ENCODE measurements around the gene PRKCE. TPM values are rescaled to one million over a fixed set of nuclear protein-coding genes. Genes with fewer than 3 reads are reported as not detected.

The PRKCE gene
- total RNA-seq, 6 experiments from 2014 or later: 5.2 to 18.8 (median 11.0) TPM

DNA sequence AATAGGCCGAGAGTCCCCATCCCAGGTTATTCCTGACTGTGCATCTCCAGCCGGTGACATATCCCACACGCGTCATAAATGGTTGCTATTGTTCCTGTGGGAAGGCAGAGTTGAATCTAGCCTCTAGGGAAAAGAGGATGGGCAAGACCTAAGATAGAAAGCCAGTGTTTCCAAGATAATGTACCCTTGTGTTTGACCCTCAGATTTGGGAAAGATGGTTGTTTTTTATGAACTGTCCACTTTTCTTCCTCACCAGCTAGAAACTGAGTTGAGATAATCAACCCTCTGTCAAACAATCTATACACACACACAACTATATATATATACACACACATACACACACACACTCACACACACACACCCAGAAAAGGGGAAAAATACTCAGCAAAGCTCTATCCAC lies 131.0 kb downstream of the PRKCE start:
- Histone ChIP-seq H3K4me1 (peaks cover 0 to 4% (median 0%) of the 10 kb centered on the region in 4 donors), H3K9me3 (no peaks in the 10 kb centered on the region), H3K36me3 (no peaks in the 10 kb centered on the region), H3K27ac (no peak overlapping the region), H3K4me3 (no peak overlapping the region), H3K27me3 (no peaks in the 10 kb centered on the region)
- ATAC-seq: no peak
- no peak for DNase-seq
- TF ChIP-seq POLR2A (IDR thresholded peaks at IDR 0.05): no peak
- TF ChIP-seq, protein P1, sequence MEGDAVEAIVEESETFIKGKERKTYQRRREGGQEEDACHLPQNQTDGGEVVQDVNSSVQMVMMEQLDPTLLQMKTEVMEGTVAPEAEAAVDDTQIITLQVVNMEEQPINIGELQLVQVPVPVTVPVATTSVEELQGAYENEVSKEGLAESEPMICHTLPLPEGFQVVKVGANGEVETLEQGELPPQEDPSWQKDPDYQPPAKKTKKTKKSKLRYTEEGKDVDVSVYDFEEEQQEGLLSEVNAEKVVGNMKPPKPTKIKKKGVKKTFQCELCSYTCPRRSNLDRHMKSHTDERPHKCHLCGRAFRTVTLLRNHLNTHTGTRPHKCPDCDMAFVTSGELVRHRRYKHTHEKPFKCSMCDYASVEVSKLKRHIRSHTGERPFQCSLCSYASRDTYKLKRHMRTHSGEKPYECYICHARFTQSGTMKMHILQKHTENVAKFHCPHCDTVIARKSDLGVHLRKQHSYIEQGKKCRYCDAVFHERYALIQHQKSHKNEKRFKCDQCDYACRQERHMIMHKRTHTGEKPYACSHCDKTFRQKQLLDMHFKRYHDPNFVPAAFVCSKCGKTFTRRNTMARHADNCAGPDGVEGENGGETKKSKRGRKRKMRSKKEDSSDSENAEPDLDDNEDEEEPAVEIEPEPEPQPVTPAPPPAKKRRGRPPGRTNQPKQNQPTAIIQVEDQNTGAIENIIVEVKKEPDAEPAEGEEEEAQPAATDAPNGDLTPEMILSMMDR (IDR thresholded peaks at IDR 0.05): no peak
- intact Hi-C loops (cut with DNase I): no loop called here
- 100% methylated on average over 4 of the region's 4 CpGs for WGBS (ENCODE audit: insufficient coverage, low coverage, low lambda C conversion rate, missing lambda C conversion rate)

DNA sequence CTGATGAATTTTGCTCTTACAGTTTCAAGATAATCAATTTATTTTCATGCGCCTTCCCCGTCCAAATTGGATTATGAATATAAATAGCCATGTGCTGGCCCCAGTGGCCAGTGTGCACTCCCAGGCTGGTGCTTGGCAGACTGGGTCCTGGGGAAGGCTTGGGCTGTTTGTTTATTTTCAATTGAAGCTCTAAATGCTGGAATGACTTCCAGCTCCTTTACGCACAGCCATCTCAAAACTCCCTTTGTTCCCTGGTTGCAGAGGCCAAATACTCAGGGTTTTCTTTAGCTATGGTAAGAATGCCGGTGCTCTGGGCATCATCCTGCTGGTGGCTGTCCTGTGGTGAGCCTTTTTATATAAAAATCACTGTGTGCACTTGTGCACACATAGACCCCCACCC lies 131.5 kb downstream of the PRKCE start:
- ATAC-seq (no peak), DNase-seq (no peak)
- WGBS (ENCODE audit: insufficient coverage, low coverage, low lambda C conversion rate, missing lambda C conversion rate): 83% methylated on average over 4 of the region's 4 CpGs
- H3K9me3 ChIP-seq: no peaks in the 10 kb centered on the region
- H3K27ac ChIP-seq: no peak overlapping the region
- H3K4me1 ChIP-seq: peaks cover 0 to 4% (median 0%) of the 10 kb centered on the region in 4 donors
- H3K4me3 ChIP-seq: no peak overlapping the region
- H3K36me3 ChIP-seq: no peaks in the 10 kb centered on the region
- TF ChIP-seq POLR2A (IDR thresholded peaks at IDR 0.05): no peak
- TF ChIP-seq, protein P1 (IDR thresholded peaks at IDR 0.05): no peak
- intact Hi-C loops (cut with DNase I): no loop called here
- H3K27me3 ChIP-seq: no peaks in the 10 kb centered on the region

DNA sequence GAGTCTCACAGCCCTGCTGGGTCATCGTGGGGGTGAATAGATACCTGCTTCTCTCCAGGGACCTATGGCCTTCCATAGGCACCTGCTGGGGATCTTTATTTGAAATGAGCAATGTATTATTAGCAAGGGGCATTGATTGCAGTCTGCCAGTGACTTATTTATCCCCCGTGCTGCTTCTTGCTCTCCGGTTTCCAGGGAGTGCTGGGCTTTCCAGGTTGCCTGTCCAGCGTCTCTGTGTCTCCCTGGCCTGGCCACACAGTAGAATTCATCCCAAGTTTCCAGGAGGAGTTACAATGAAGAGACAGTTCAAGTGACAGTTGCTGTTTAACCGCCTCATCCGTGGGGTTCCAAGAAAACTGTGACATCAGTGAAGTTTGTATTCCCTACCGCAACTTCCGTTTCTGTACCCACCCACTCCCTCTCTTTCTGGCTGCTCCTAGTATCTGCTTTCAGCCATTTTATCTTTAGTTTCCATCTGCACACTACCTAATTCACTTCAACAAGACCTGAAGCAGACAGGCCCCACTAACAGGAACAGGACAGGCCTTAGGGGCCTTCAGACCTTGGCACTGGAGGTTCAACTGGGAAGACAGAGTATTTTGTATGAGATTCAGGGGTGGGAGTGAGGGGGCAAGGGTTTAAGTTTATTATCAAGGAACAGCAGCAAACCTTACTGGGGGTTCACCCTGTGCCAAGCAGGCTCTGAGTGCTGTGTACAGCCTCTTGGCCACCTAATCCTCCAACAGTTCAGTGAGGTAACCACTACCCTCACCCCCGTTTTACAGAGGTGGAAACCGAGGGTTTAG lies 134.8 kb downstream of the PRKCE start:
- intact Hi-C loops (cut with DNase I): no loop called here
- ATAC-seq (no peak), DNase-seq (no peak)
- H3K27ac ChIP-seq: no peak overlapping the region
- H3K36me3 ChIP-seq: no peaks in the 10 kb centered on the region
- no peak overlapping the region for H3K4me3 ChIP-seq
- WGBS (ENCODE audit: insufficient coverage, low coverage, low lambda C conversion rate, missing lambda C conversion rate): 75% methylated on average over 6 of the region's 10 CpGs
- H3K4me1 ChIP-seq: no peaks in the 10 kb centered on the region
- H3K27me3 ChIP-seq: no peaks in the 10 kb centered on the region
- no peak for TF ChIP-seq POLR2A (IDR thresholded peaks at IDR 0.05)
- TF ChIP-seq, protein P1 (IDR thresholded peaks at IDR 0.05): no peak
- no peaks in the 10 kb centered on the region for H3K9me3 ChIP-seq

DNA sequence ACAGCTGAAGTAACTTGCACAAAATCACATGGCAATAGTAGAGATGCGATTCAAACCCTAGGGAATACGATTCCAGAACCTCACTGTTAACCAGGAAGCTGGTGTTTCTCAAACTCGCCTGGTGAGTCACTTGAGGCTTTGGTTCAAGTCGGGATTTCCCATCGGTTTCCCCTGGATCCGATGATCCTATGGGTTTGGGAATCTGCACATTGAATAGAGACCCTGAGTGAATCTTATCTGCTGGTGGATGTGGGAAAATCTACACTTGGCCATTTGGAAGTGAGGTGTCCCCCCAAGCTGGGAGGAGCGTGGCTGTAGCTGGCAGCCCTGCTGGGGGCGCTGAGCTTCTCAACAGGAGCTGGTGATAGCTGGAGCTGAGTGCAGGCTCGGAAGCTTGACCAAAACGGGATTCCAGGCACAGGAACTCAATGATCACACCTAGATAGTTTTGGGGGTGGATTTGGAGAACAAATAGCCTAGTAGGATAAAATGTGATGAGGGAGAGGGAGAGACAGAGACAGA lies 135.4 kb downstream of the PRKCE start:
- intact Hi-C loops (cut with DNase I): no loop called here
- 87% methylated on average over 3 of the region's 10 CpGs for WGBS (ENCODE audit: insufficient coverage, low coverage, low lambda C conversion rate, missing lambda C conversion rate)
- no peak for ATAC-seq
- Histone ChIP-seq H3K27me3 (no peaks in the 10 kb centered on the region), H3K27ac (no peak overlapping the region), H3K4me1 (no peaks in the 10 kb centered on the region), H3K4me3 (no peak overlapping the region), H3K36me3 (no peaks in the 10 kb centered on the region), H3K9me3 (no peaks in the 10 kb centered on the region)
- DNase-seq: no peak
- TF ChIP-seq, protein P1 (IDR thresholded peaks at IDR 0.05): no peak
- TF ChIP-seq POLR2A (IDR thresholded peaks at IDR 0.05): no peak
